Mesendoderm (in vitro differentiated cells): Measurements from ENCODE around the gene TRPV5. TPM values are rescaled to one million over a fixed set of nuclear protein-coding genes. Genes with fewer than 3 reads are reported as not detected.
A peak's percentile ranks its signal among the peaks of the same experiment; 100 is the strongest.
"Not testable (repeated sequence)": the region's sequence is repeated elsewhere in the genome, so short reads cannot be mapped to it uniquely, and the experiment has no call there.

Source experiments
- DNase-seq: peaks from one replicate; pipeline ENCODE4 v3.0.0; 2013
- H2AK5ac ChIP-seq: 2 replicates; pipeline ENCODE4 v1.6.1; 2013; ENCODE audit warnings: low read length, inconsistent platforms
- H2BK120ac ChIP-seq: 2 replicates; pipeline ENCODE4 v1.6.1; 2013; ENCODE audit warnings: low read depth, mild to moderate bottlenecking, low read length, moderate library complexity, mixed read lengths
- H2BK15ac ChIP-seq: replicated peaks from 2 replicates; pipeline ENCODE4 v1.6.1; 2013; ENCODE audit warnings: low read depth, mild to moderate bottlenecking, moderate library complexity
- H2BK5ac ChIP-seq: 2 replicates; pipeline ENCODE4 v1.6.1; 2013; ENCODE audit warnings: low read length, inconsistent platforms
- H3K18ac ChIP-seq: 2 replicates; pipeline ENCODE4 v1.6.1; 2013; ENCODE audit warnings: mild to moderate bottlenecking, low read length, mixed read lengths
- H3K23ac ChIP-seq: one replicate; pipeline ENCODE4 v1.6.1; 2013; ENCODE audit warnings: low read length
- H3K27ac ChIP-seq: 2 replicates; pipeline ENCODE4 v1.5.1; 2013; ENCODE audit warnings: low read depth, mild to moderate bottlenecking, inconsistent platforms, low read length, moderate library complexity
- H3K27me3 ChIP-seq: 2 replicates; pipeline ENCODE4 v1.6.1; 2013; ENCODE audit warnings: low read length, control low read depth, mild to moderate bottlenecking, inconsistent platforms; ENCODE audit not compliant: insufficient read depth, poor library complexity
- H3K36me3 ChIP-seq: 2 replicates; pipeline ENCODE4 v1.6.1; 2013; ENCODE audit warnings: low read length, inconsistent platforms; ENCODE audit not compliant: control insufficient read depth, insufficient read depth
- H3K4ac ChIP-seq: one replicate; pipeline ENCODE4 v1.6.1; 2013; ENCODE audit warnings: low read depth, mild to moderate bottlenecking, low read length, moderate library complexity
- H3K4me1 ChIP-seq: 2 replicates; pipeline ENCODE4 v1.6.1; 2013; ENCODE audit warnings: low read depth, low read length, inconsistent platforms; ENCODE audit not compliant: control insufficient read depth
- H3K4me2 ChIP-seq: 2 replicates; pipeline ENCODE4 v1.6.1; 2013; ENCODE audit warnings: low read length
- H3K4me3 ChIP-seq: 2 replicates; pipeline ENCODE4 v1.5.1; 2013; ENCODE audit warnings: mild to moderate bottlenecking, low read length
- H3K56ac ChIP-seq: one replicate; pipeline ENCODE4 v1.6.1; 2013; ENCODE audit warnings: low read length
- H3K79me1 ChIP-seq: 2 replicates; pipeline ENCODE4 v1.6.1; 2013; ENCODE audit warnings: low read length, inconsistent platforms
- H3K79me2 ChIP-seq: 2 replicates; pipeline ENCODE4 v1.6.1; 2013; ENCODE audit warnings: mild to moderate bottlenecking, low read length; ENCODE audit not compliant: control insufficient read depth, insufficient read depth
- H3K9ac ChIP-seq: 2 replicates; pipeline ENCODE4 v1.6.1; 2013; ENCODE audit warnings: low read length, inconsistent platforms
- H4K5ac ChIP-seq: one replicate; pipeline ENCODE4 v1.6.1; 2013; ENCODE audit warnings: low read length
- H4K8ac ChIP-seq: one replicate; pipeline ENCODE4 v1.6.1; 2013; ENCODE audit warnings: low read depth, mild to moderate bottlenecking, control low read depth, low read length, moderate library complexity
- WGBS: extraction: QIAGEN DNeasy Blood & Tissue Kit; methylation state at CpG from one replicate; pipeline ENCODE4 v1.1.7; 2013; ENCODE audit warnings: low lambda C conversion rate, missing lambda C conversion rate; ENCODE audit not compliant: insufficient coverage; ENCODE audit errors: extremely low coverage; 5-methylcytosine and 5-hydroxymethylcytosine counted together
- polyA plus RNA-seq, 2 experiments: library from polyadenylated mRNA; stranded (reverse); fragments of 200-250 nt; gene quantifications; one replicate each; pipeline ENCODE4 v1.2.3, GENCODE V29; 2013

TRPV5 gene
- not detected for polyA plus RNA-seq (2013, experiment 1 of 2)
- polyA plus RNA-seq (2013, experiment 2 of 2), result not detected

DNA sequence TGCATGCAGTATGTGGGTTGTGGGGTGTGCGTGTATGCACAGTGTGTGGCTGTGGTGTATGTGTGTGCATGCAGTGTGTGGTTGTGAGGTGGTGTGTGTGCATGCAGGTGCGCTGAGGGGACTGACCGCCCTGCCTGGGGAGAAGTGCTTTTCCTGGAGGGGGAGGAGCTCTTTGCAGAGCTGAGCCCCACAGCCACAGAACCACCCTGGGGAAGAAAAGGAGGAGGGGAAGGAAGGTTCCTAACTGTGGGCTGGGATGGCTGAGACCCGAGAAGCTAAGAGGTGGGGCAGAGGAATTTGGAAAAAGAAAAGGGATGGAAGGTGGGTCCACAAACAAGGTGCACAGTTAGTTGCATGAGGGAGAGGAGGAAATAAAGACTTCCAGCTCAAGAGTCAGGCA is at the start of gene TRPV5:
Gene TRPV5 (minus strand): TSS at position 123 of the 400 bp plus-strand sequence. CDS start 287 bp downstream, outside the sequence.
- H3K36me3 ChIP-seq, result no peaks in the 10 kb centered on the region
- no CpG with 5 or more reads among the region's 4 CpGs for WGBS
- H3K4ac ChIP-seq, result no peak within 1 kb of the TSS
- H3K79me2 ChIP-seq, result no peaks in the 10 kb centered on the region
- H3K27ac ChIP-seq, result no peak within 1 kb of the TSS
- H3K4me3 ChIP-seq, result no peak within 1 kb of the TSS
- no peak within 1 kb of the TSS for H2BK120ac ChIP-seq
- no peak within 1 kb of the TSS for H3K9ac ChIP-seq
- no peak within 1 kb of the TSS for H2BK5ac ChIP-seq
- H3K4me1 ChIP-seq, result no peaks in the 10 kb centered on the region
- no peak within 1 kb of the TSS for H2BK15ac ChIP-seq
- DNase-seq, result no peak
- H2AK5ac ChIP-seq, result no peak within 1 kb of the TSS
- H3K27me3 ChIP-seq, result no peaks in the 10 kb centered on the region
- H3K79me1 ChIP-seq, result no peaks in the 10 kb centered on the region
- no peak within 1 kb of the TSS for H3K23ac ChIP-seq
- no peak within 1 kb of the TSS for H3K4me2 ChIP-seq
- no peak within 1 kb of the TSS for H4K5ac ChIP-seq
- no peak within 1 kb of the TSS for H3K56ac ChIP-seq
- H3K18ac ChIP-seq, result no peak within 1 kb of the TSS
- H4K8ac ChIP-seq, result no peak within 1 kb of the TSS

DNA sequence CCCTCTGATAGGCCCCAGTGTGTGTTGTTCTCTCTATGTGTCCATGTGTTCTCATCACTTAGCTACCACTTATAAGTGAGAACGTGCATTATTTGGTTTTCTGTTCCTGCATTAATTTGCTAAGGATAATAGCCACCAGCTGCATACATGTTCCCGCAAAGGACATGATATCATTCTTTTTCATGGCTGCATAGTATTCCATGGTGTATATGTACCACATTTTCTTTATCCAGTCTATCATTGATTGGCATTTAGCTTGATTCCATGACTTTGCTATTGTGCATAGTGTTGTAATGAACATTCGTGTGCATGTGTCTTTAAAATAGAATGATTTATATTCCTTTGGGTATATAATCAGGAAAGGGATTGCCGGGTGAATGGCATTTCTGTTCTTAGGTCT is 44.9 kb upstream of the TRPV5 start:
- H3K79me1 ChIP-seq, H3K36me3 ChIP-seq, H3K9ac ChIP-seq, H2BK120ac ChIP-seq, H2BK5ac ChIP-seq, H2BK15ac ChIP-seq, H3K27ac ChIP-seq, H3K4me3 ChIP-seq, H4K8ac ChIP-seq, H3K23ac ChIP-seq, H3K4ac ChIP-seq, H3K56ac ChIP-seq, H3K79me2 ChIP-seq, H2AK5ac ChIP-seq, H3K27me3 ChIP-seq, H3K4me2 ChIP-seq, H3K4me1 ChIP-seq, H4K5ac ChIP-seq, H3K18ac ChIP-seq, DNase-seq: not testable (repeated sequence)
- no CpG with 5 or more reads among the region's 4 CpGs for WGBS

DNA sequence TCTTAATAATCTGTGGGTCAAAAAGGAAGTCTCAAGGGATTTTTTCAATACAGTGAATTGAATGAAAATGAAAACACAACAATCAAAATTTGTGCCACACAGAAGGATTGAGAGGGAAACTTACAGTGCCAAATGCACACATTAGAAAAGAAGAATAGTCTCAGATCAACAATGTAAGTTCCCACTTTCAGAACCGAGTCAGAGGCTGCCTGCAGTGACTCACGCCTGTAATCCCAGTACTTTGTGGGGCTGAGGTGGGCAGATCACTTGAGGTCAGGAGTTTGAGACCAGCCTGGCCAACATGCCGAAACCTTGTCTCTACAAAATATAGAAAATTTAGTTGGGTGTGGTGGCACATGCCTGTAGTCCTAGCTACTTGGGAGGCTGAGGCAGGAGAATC is 41.1 kb upstream of the TRPV5 start:
- Histone ChIP-seq H4K8ac (no peak overlapping the region), H3K36me3 (no peaks in the 10 kb centered on the region), H3K4ac (no peak overlapping the region), H3K27me3 (no peaks in the 10 kb centered on the region), H3K4me1 (no peaks in the 10 kb centered on the region), H3K18ac (no peak overlapping the region), H2BK15ac (no peak overlapping the region), H2BK5ac (no peak overlapping the region), H3K79me1 (no peaks in the 10 kb centered on the region), H3K23ac (no peak overlapping the region), H3K9ac (no peak overlapping the region), H3K4me3 (no peak overlapping the region), H3K56ac (no peak overlapping the region), H3K27ac (no peak overlapping the region), H4K5ac (no peak overlapping the region), H3K4me2 (no peak overlapping the region), H3K79me2 (no peaks in the 10 kb centered on the region), H2BK120ac (no peak overlapping the region), H2AK5ac (no peak overlapping the region)
- no CpG with 5 or more reads among the region's 3 CpGs for WGBS
- DNase-seq, result no peak

DNA sequence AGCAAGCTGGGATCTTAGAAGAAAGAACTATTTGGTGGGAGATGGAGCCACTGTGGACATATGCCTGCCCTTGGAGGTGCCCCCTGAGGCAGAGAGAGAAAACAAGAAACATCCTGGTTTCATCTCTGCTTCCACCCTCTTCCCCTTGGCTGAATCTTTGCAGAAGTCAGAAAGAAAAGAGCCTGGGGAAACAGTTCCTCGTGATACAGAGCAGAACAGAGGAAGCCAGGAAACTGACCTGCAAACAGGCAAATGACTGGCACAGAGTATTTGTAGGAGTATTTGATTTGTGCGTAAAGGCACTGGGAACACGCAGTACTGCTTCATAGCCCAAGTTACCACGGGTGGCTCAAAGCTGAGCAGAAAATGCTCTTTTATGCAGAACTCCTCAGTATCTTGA is 35.6 kb upstream of the TRPV5 start:
- H3K27me3 ChIP-seq, result no peaks in the 10 kb centered on the region
- H3K23ac ChIP-seq, result no peak overlapping the region
- no peak overlapping the region for H4K8ac ChIP-seq
- no peak overlapping the region for H3K27ac ChIP-seq
- no peak overlapping the region for H3K9ac ChIP-seq
- no CpG with 5 or more reads among the region's 4 CpGs for WGBS
- H2AK5ac ChIP-seq, result no peak overlapping the region
- H2BK120ac ChIP-seq, result no peak overlapping the region
- no peak overlapping the region for H3K18ac ChIP-seq
- no peak for DNase-seq
- no peak overlapping the region for H3K4me3 ChIP-seq
- H2BK5ac ChIP-seq, result no peak overlapping the region
- no peaks in the 10 kb centered on the region for H3K79me2 ChIP-seq
- H3K4me2 ChIP-seq, result no peak overlapping the region
- H4K5ac ChIP-seq, result no peak overlapping the region
- no peaks in the 10 kb centered on the region for H3K36me3 ChIP-seq
- no peak overlapping the region for H2BK15ac ChIP-seq
- H3K4ac ChIP-seq, result no peak overlapping the region
- no peaks in the 10 kb centered on the region for H3K79me1 ChIP-seq
- H3K56ac ChIP-seq, result no peak overlapping the region
- H3K4me1 ChIP-seq, result peaks cover 1% of the 10 kb centered on the region

DNA sequence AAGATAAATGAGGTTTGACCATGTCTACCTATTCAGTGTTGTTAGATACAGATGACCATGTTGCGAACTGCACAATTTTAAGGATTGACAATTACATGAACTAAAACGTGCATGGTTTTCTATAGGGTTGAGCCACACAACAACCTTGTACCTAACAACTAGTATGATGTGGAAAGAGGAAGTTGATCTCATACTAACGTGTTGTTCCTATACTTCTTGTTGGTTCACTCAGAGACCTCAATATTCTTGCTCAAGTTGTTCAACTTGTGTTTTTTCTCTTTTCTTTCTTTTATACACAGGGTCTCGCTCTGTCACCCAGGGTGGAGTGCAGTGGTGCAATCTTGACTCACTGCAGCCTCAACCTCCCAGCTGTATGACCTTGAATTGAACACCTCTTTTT is 34.7 kb upstream of the TRPV5 start:
- H4K5ac ChIP-seq, result no peak overlapping the region
- H3K27me3 ChIP-seq, result no peaks in the 10 kb centered on the region
- H3K23ac ChIP-seq, result no peak overlapping the region
- no peak overlapping the region for H3K4me3 ChIP-seq
- no peak overlapping the region for H2BK5ac ChIP-seq
- no peak overlapping the region for H2AK5ac ChIP-seq
- H3K79me2 ChIP-seq, result no peaks in the 10 kb centered on the region
- no peak overlapping the region for H2BK15ac ChIP-seq
- H3K4me1 ChIP-seq, result peaks cover 4% of the 10 kb centered on the region
- no peak overlapping the region for H3K4me2 ChIP-seq
- DNase-seq, result no peak
- H3K56ac ChIP-seq, result no peak overlapping the region
- H3K36me3 ChIP-seq, result no peaks in the 10 kb centered on the region
- H3K4ac ChIP-seq, result no peak overlapping the region
- no peak overlapping the region for H3K18ac ChIP-seq
- no peak overlapping the region for H3K27ac ChIP-seq
- H3K79me1 ChIP-seq, result no peaks in the 10 kb centered on the region
- H3K9ac ChIP-seq, result no peak overlapping the region
- H4K8ac ChIP-seq, result no peak overlapping the region
- WGBS, result no CpG with 5 or more reads among the region's 4 CpGs
- no peak overlapping the region for H2BK120ac ChIP-seq

DNA sequence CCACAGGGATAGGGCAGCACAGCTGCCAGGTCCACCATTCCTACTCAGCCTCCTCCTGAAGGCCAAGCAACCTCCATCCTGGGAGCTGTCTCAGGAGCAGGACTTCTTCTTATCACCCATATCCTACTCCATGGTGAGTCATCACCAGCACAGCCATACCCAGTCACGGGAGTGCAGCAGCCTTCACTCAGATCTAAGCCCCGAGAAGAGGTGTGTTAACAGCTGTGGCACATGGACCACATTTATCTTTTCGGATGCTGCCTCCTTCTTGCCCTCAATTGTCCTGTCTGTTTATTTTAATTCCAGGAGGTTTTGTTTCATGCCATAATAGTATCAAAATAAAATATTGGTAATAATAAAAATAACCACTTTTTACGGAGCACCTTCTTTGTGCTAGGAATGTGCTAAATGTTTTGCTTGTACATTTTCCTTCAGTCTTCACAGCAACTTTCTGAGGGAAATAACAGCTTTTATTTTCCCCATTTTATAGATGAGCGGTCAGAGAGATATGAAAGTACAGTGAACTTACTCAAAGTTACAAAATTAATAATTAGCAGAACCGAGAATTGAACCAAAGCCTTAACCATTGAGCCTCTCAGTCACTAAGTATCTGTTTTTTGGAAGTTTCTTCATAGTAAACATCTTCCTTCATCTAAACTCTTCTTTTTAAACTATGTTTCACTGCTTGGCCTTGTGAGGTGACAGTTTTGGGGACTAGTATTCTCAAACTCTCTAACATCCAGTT is 31.1 kb upstream of the TRPV5 start:
- Histone ChIP-seq H3K79me2 (peaks cover 6% of the 10 kb centered on the region), H2BK15ac (no peak overlapping the region)

More for the DNA sequence above, 31.1 kb upstream of the TRPV5 start:
- H3K9ac ChIP-seq, result no peak overlapping the region
- no peaks in the 10 kb centered on the region for H3K79me1 ChIP-seq
- peak; percentile 58 for DNase-seq
- no peak overlapping the region for H3K23ac ChIP-seq
- H3K27ac ChIP-seq, result no peak overlapping the region
- H3K4me2 ChIP-seq, result no peak overlapping the region
- no peak overlapping the region for H4K8ac ChIP-seq
- H2BK5ac ChIP-seq, result no peak overlapping the region
- H2AK5ac ChIP-seq, result no peak overlapping the region
- no CpG with 5 or more reads among the region's 6 CpGs for WGBS
- no peaks in the 10 kb centered on the region for H3K27me3 ChIP-seq
- peaks cover 19% of the 10 kb centered on the region for H3K4me1 ChIP-seq
- H4K5ac ChIP-seq, result no peak overlapping the region
- H3K56ac ChIP-seq, result no peak overlapping the region
- no peak overlapping the region for H3K4me3 ChIP-seq
- no peak overlapping the region for H3K18ac ChIP-seq
- H2BK120ac ChIP-seq, result no peak overlapping the region
- H3K4ac ChIP-seq, result no peak overlapping the region
- no peaks in the 10 kb centered on the region for H3K36me3 ChIP-seq
